VCaP (cell line): ENCODE data around the gene NCOR1.

ENCODE experiments used
- H3K27ac ChIP-seq: fragments of 450-650 bp; 2 replicates; pipeline ENCODE4 v1.5.1; 2017
- CTCF ChIP-seq: fragments of 450-650 bp; conservative IDR thresholded peaks from 2 replicates; pipeline ENCODE4 v1.5.1; 2017; ENCODE audit warnings: mild to moderate bottlenecking, moderate library complexity

NCOR1 gene

GRCh38 chr17:16108871-16109270 is 106.5 kb downstream of the NCOR1 start:
- H3K27ac ChIP-seq, result peak overlapping the region; percentile 31; the same call in 1 of the 2 replicates
- no peak for TF ChIP-seq CTCF

GRCh38 chr17:16108386-16108785 is 106.9 kb downstream of the NCOR1 start:
- H3K27ac ChIP-seq, result peak overlapping the region; percentile 31; the same call in 1 of the 2 replicates
- no peak for TF ChIP-seq CTCF

- no peak overlapping the region for H3K27ac ChIP-seq
- no peak for TF ChIP-seq CTCF
These were observed 108.1 kb downstream of the NCOR1 start for GRCh38 chr17:16107165-16107770.

- no peak for TF ChIP-seq CTCF
- no peak overlapping the region for H3K27ac ChIP-seq
These were observed 109.0 kb downstream of the NCOR1 start for GRCh38 chr17:16106161-16106891.

- no peak overlapping the region for H3K27ac ChIP-seq
- TF ChIP-seq CTCF, result no peak
These were observed 111.1 kb downstream of the NCOR1 start for GRCh38 chr17:16104189-16104588.

- no peak overlapping the region for H3K27ac ChIP-seq
- TF ChIP-seq CTCF, result no peak
These were observed 113.9 kb downstream of the NCOR1 start for GRCh38 chr17:16101440-16101839.

GRCh38 chr17:16100737-16101400 is 114.5 kb downstream of the NCOR1 start:
- peak; percentile 41 for TF ChIP-seq CTCF
- no peak overlapping the region for H3K27ac ChIP-seq
